Breast epithelium (tissue), 4 donors: ENCODE results near the gene NEU2. TPM values are rescaled to one million over a fixed set of nuclear protein-coding genes. Genes with fewer than 3 reads are reported as not detected.

Source experiments
- DNase-seq, 2 donors: peaks; one replicate each; pipeline ENCODE4 v3.0.0-alpha.2; 2019; ENCODE audit warnings: low spot score in 2 of 2
- H3K27ac ChIP-seq, 2 donors: fragments of 200-600 bp; sonication (generic) in 1 of 2; one replicate each; pipeline ENCODE4 v1.5.1; 2016 to 2019; ENCODE audit warnings: mild to moderate bottlenecking in 1 of 2
- H3K27me3 ChIP-seq, 2 donors: fragments of 200-600 bp; sonication (generic) in 1 of 2; one replicate each; pipeline versions ENCODE4 v1.5.1 to v1.6.0; 2017 to 2019; ENCODE audit warnings: control low read depth in 1 of 2, mild to moderate bottlenecking in 1 of 2
- H3K36me3 ChIP-seq: fragments of 200-600 bp; one replicate; pipeline ENCODE4 v1.5.1; 2019
- H3K4me1 ChIP-seq, 2 donors: fragments of 200-600 bp; sonication (generic); one replicate each; pipeline ENCODE4 v1.5.1; 2016 to 2019; ENCODE audit warnings: control low read depth in 1 of 2
- H3K4me3 ChIP-seq, 3 donors: fragments of 200-600 bp; sonication (generic); 1 replicate in 2 of 3; 2 replicates in 1 of 3; pipeline ENCODE4 v1.5.1; 2016 to 2019; ENCODE audit warnings: mild to moderate bottlenecking in 3 of 3, moderate library complexity in 2 of 3
- H3K9me3 ChIP-seq, 2 donors: fragments of 200-600 bp; sonication (generic) in 1 of 2; one replicate each; pipeline ENCODE4 v1.5.1; 2016 to 2019; ENCODE audit warnings: control low read depth in 1 of 2
- CTCF ChIP-seq, 3 donors: fragments of 450-650 bp; IDR thresholded peaks; one replicate each; pipeline ENCODE4 v1.5.1; 2016 to 2017; ENCODE audit warnings: antibody characterized with exemption in 3 of 3, mild to moderate bottlenecking in 3 of 3, moderate library complexity in 3 of 3
- POLR2A ChIP-seq: fragments of 450-650 bp; IDR thresholded peaks from one replicate; pipeline ENCODE4 v1.6.1; 2016; ENCODE audit warnings: antibody characterized with exemption, mild to moderate bottlenecking, moderate library complexity
- POLR2AphosphoS5 ChIP-seq, 3 donors: sonication (generic); formaldehyde crosslinking; IDR thresholded peaks; one replicate each; pipeline ENCODE4 v1.6.1; 2017; ENCODE audit warnings: antibody characterized with exemption in 3 of 3
- intact Hi-C: fragments of 100-400 bp; cut with DNase I; formaldehyde crosslinking; loops from one replicate; pipeline ENCODE4 v1.15.1; 2023; ENCODE audit warnings: low total_unique reads
- total RNA-seq, 3 donors: library from RNA; depleted of rRNA; stranded (reverse); fragments of >200 nt; gene quantifications; one replicate each; pipeline ENCODE4 v1.1.0, GENCODE V29; 2016

NEU2 gene
- total RNA-seq, 3 donors from 2014 or later, result not detected

GRCh38 chr2:233034091-233034882 is 1.8 kb downstream of the NEU2 start:
- no peak for TF ChIP-seq POLR2A
- no peak for TF ChIP-seq CTCF (IDR thresholded peaks at IDR 0.05)
- TF ChIP-seq POLR2AphosphoS5 (IDR thresholded peaks at IDR 0.05), result no peak
- no peaks in the 10 kb centered on the region for H3K4me1 ChIP-seq
- no peak for DNase-seq
- H3K9me3 ChIP-seq, result no peaks in the 10 kb centered on the region
- no peak overlapping the region for H3K4me3 ChIP-seq
- H3K36me3 ChIP-seq, result no peaks in the 10 kb centered on the region
- intact Hi-C loops, result no loop called here
- H3K27me3 ChIP-seq, result no peaks in the 10 kb centered on the region
- no peak overlapping the region for H3K27ac ChIP-seq

- Histone ChIP-seq H3K9me3 (no peaks in the 10 kb centered on the region), H3K27me3 (no peaks in the 10 kb centered on the region), H3K4me1 (no peaks in the 10 kb centered on the region), H3K27ac (no peak overlapping the region), H3K4me3 (no peak overlapping the region), H3K36me3 (no peaks in the 10 kb centered on the region)
- TF ChIP-seq POLR2A (no peak), CTCF (IDR thresholded peaks at IDR 0.05) (no peak), POLR2AphosphoS5 (IDR thresholded peaks at IDR 0.05) (no peak)
- DNase-seq, result no peak
- intact Hi-C loops, result no loop called here
Measured at GRCh38 chr2:233035426-233036161, 3.1 kb downstream of the NEU2 start.

- no peaks in the 10 kb centered on the region for H3K27me3 ChIP-seq
- no peaks in the 10 kb centered on the region for H3K36me3 ChIP-seq
- TF ChIP-seq POLR2A, result no peak
- no peak for TF ChIP-seq POLR2AphosphoS5 (IDR thresholded peaks at IDR 0.05)
- no peak overlapping the region for H3K4me3 ChIP-seq
- intact Hi-C loops, result no loop called here
- no peaks in the 10 kb centered on the region for H3K4me1 ChIP-seq
- H3K9me3 ChIP-seq, result no peaks in the 10 kb centered on the region
- no peak overlapping the region for H3K27ac ChIP-seq
- no peak for DNase-seq
Measured at GRCh38 chr2:233036162-233036838, 3.8 kb downstream of the NEU2 start.

GRCh38 chr2:233037078-233037477 is 4.6 kb downstream of the NEU2 start:
- intact Hi-C loops, result no loop called here
- Histone ChIP-seq H3K9me3 (no peaks in the 10 kb centered on the region), H3K4me3 (no peak overlapping the region), H3K4me1 (no peaks in the 10 kb centered on the region), H3K27me3 (no peaks in the 10 kb centered on the region), H3K36me3 (no peaks in the 10 kb centered on the region), H3K27ac (no peak overlapping the region)
- DNase-seq, result no peak
- TF ChIP-seq CTCF (IDR thresholded peaks at IDR 0.05) (no peak), POLR2AphosphoS5 (IDR thresholded peaks at IDR 0.05) (no peak), POLR2A (no peak)

GRCh38 chr2:233039212-233039845 is 6.9 kb downstream of the NEU2 start:
- Histone ChIP-seq H3K27ac (no peak overlapping the region), H3K4me1 (no peaks in the 10 kb centered on the region), H3K36me3 (no peaks in the 10 kb centered on the region), H3K4me3 (no peak overlapping the region), H3K9me3 (no peaks in the 10 kb centered on the region), H3K27me3 (no peaks in the 10 kb centered on the region)
- intact Hi-C loops, result no loop called here
- TF ChIP-seq POLR2A, result no peak
- TF ChIP-seq POLR2AphosphoS5 (IDR thresholded peaks at IDR 0.05), result no peak
- TF ChIP-seq CTCF (IDR thresholded peaks at IDR 0.05), result no peak
- no peak for DNase-seq
